Heart right ventricle (tissue), 16 donors: ENCODE results near the gene HAUS3. TPM values are rescaled to one million over a fixed set of nuclear protein-coding genes. Genes with fewer than 3 reads are reported as not detected.

Experiments used
- ATAC-seq, 8 donors: fragments of 200-7000 bp; cut with Tn5 transposase; one replicate each; pipeline ENCODE4 v1.9.1; 2020; ENCODE audit warnings: mild to moderate bottlenecking in 8 of 8, moderate library complexity in 8 of 8, moderate number of reproducible peaks in 1 of 8
- DNase-seq, 2 donors: peaks; one replicate each; pipeline ENCODE4 v3.0.0-alpha.2; 2020
- H3K27ac ChIP-seq, 10 donors: fragments of 200-600 bp; sonication (generic) in 2 of 10; one replicate each; pipeline versions ENCODE4 v1.5.0 to v1.8.0; 2020 to 2022; ENCODE audit warnings: mild to moderate bottlenecking in 3 of 10
- H3K27me3 ChIP-seq, 7 donors: fragments of 200-600 bp; one replicate each; pipeline ENCODE4 v1.8.0; 2021 to 2022; ENCODE audit warnings: mild to moderate bottlenecking in 2 of 7
- H3K36me3 ChIP-seq, 9 donors: fragments of 200-600 bp; sonication (generic) in 1 of 9; one replicate each; pipeline versions ENCODE4 v1.5.0 to v1.8.0; 2020 to 2022; ENCODE audit warnings: mild to moderate bottlenecking in 2 of 9
- H3K4me1 ChIP-seq, 9 donors: fragments of 200-600 bp; sonication (generic) in 1 of 9; one replicate each; pipeline versions ENCODE4 v1.5.0 to v1.8.0; 2020 to 2022; ENCODE audit warnings: mild to moderate bottlenecking in 4 of 9
- H3K4me3 ChIP-seq, 10 donors: fragments of 200-600 bp; sonication (generic) in 2 of 10; one replicate each; pipeline versions ENCODE4 v1.5.0 to v1.8.0; 2020 to 2022; ENCODE audit warnings: mild to moderate bottlenecking in 7 of 10, moderate library complexity in 2 of 10
- H3K9me3 ChIP-seq, 11 donors: fragments of 200-600 bp in 10 of 11; sonication (generic) in 2 of 11; one replicate each; pipeline versions ENCODE4 v1.5.0 to v1.8.0; 2013 to 2022; ENCODE audit warnings: mild to moderate bottlenecking in 2 of 11, control low read depth in 1 of 11, moderate library complexity in 1 of 11
- CTCF ChIP-seq, 9 donors: fragments of 200-600 bp; sonication (generic) in 2 of 9; IDR thresholded peaks; one replicate each; pipeline versions ENCODE4 v1.5.0 to v1.8.0; 2021 to 2022; ENCODE audit warnings: antibody characterized with exemption in 9 of 9, mild to moderate bottlenecking in 5 of 9, moderate library complexity in 1 of 9
- WGBS, 2 donors: extraction: QIAGEN DNeasy Blood & Tissue Kit; methylation state at CpG; one replicate each; pipeline ENCODE4 v1.1.7; 2013; ENCODE audit warnings: inconsistent platforms in 1 of 2; 5-methylcytosine and 5-hydroxymethylcytosine counted together
- intact Hi-C, 10 donors: fragments of 100-400 bp; cut with DNase I; formaldehyde crosslinking; loops; one replicate each; pipeline versions ENCODE4 v1.11.1 to v1.14.2; 2022
- polyA plus RNA-seq, 2 donors: library from polyadenylated mRNA; stranded (reverse); fragments of 200-250 nt; gene quantifications; one replicate each; pipeline ENCODE4 v1.2.3, GENCODE V29; 2013
- total RNA-seq, 10 donors: library from RNA; stranded (reverse); fragmentation: NEBNext Ultra II Directional in 3 of 10; extraction: Animal tissue kit (Norgen Biotek cat#: 25700) in 3 of 10; gene quantifications; one replicate each; pipeline versions ENCODE4 v1.2.1 to v1.2.4, GENCODE V29; 2021 to 2023
- donor health status: Arrhythmogenic right ventricular cardiomyopathy.
- donor health status: ischemic (EF 13 %, LVEDD 7.1; RV severe dilation, severe dysfunction).
- donor health status: healthy with polysubstance abuse.
- donor health status: DM: no; HTN: yes; CAD: no.
- donor health status: DM: no; HTN: no; CAD: no.
- donor health status: ischemic (EF 25% LVEDD 6.9; RV normal size, moderate dysfunction).
- donor health status: ischemic (EF 25% LVEDD 5.7; RV mildly dilated, moderate dysfunction).
- donor health status: healthy.
- donor health status: DM: yes; HTN: yes; CAD: no.
- donor health status: Ischemic cardiomyopathy.
- donor health status: ischemic (EF 35%, LVEDD 5.7; RV mildly dilated, moderate dysfunction).
- donor health status: nonischemic (EF 11% LVEDD 7.7; RV severe dilation, severe dysfunction).
- donor health status: DM: yes; HTN: yes; CAD: no.
- donor health status: PGD.
- donor health status: ischemic (EF 29% LVEDD 5.4; RV normal size, mild dysfunction).
- donor health status: nonischemic (EF 23%, LVEDD 6.1; RV moderate dilation, normal function).

HAUS3 gene
- total and polyA plus RNA-seq, 12 donors, result 3.5 to 10.5 (median 6.5) TPM

- H3K36me3 ChIP-seq, result no peaks in the 10 kb centered on the region
- H3K27me3 ChIP-seq, result no peaks in the 10 kb centered on the region
- peak; percentile 63 to 80 for DNase-seq
- 10% methylated on average over 8 of the region's 8 CpGs for WGBS, 2 donors
- H3K9me3 ChIP-seq, result no peaks in the 10 kb centered on the region
- TF ChIP-seq CTCF (IDR thresholded peaks at IDR 0.05), result no peak
- intact Hi-C loops, result loop anchor here in 4 of 10 donors (10.0 kb wide), 1 partner anchor 149 kb away; the partner anchor contains the start of genes CFAP99 (in 4 of the 4) and ZFYVE28 (in 4 of the 4)
- peak overlapping the region; percentile 10 to 88 (median 70) for H3K27ac ChIP-seq
- peak overlapping the region in 1 of 10 donors; percentile 4 for H3K4me3 ChIP-seq
- H3K4me1 ChIP-seq, result peaks cover 12 to 60% (median 33%) of the 10 kb centered on the region in 9 donors
- ATAC-seq, result peak in 4 of 8 donors; percentile 18 to 61 (median 38)
Observed at GRCh38 chr4:2266181-2266580, 24.3 kb upstream of the HAUS3 start.

- ATAC-seq (no peak), DNase-seq (no peak)
- H3K27ac ChIP-seq, result peak overlapping the region; percentile 10 to 88 (median 70)
- no peaks in the 10 kb centered on the region for H3K9me3 ChIP-seq
- intact Hi-C loops, result loop anchor here in 4 of 10 donors (10.0 kb wide), 1 partner anchor 149 kb away; the partner anchor contains the start of genes CFAP99 (in 4 of the 4) and ZFYVE28 (in 4 of the 4)
- peak overlapping the region in 1 of 10 donors; percentile 4 for H3K4me3 ChIP-seq
- no peaks in the 10 kb centered on the region for H3K36me3 ChIP-seq
- 75 to 77% methylated on average over 19 of the region's 19 CpGs for WGBS, 2 donors
- peaks cover 14 to 67% (median 37%) of the 10 kb centered on the region in 9 donors for H3K4me1 ChIP-seq
- no peak for TF ChIP-seq CTCF (IDR thresholded peaks at IDR 0.05)
- no peaks in the 10 kb centered on the region for H3K27me3 ChIP-seq
Observed at GRCh38 chr4:2265113-2266110, 23.5 kb upstream of the HAUS3 start.

GRCh38 chr4:2264481-2265041 is 22.6 kb upstream of the HAUS3 start:
- Histone ChIP-seq H3K4me3 (no peak overlapping the region), H3K36me3 (peaks cover 0 to 3% (median 0%) of the 10 kb centered on the region in 9 donors), H3K4me1 (peaks cover 23 to 71% (median 46%) of the 10 kb centered on the region in 9 donors), H3K27me3 (no peaks in the 10 kb centered on the region), H3K27ac (no peak overlapping the region), H3K9me3 (no peaks in the 10 kb centered on the region)
- no peak for ATAC-seq
- no peak for TF ChIP-seq CTCF (IDR thresholded peaks at IDR 0.05)
- 83 to 95% methylated on average over 4 to 6 of the region's 6 CpGs for WGBS, 2 donors
- DNase-seq, result no peak
- intact Hi-C loops, result loop anchor here in 6 of 10 donors (5.0 to 10.0 kb wide), 2 partner anchors 150 to 153 kb away; partner anchors contain the start of genes CFAP99 (in 6 of the 6) and ZFYVE28 (in 6 of the 6)

- DNase-seq (no peak), ATAC-seq (no peak)
- H3K27me3 ChIP-seq, result no peaks in the 10 kb centered on the region
- 90 to 92% methylated on average over 6 of the region's 6 CpGs for WGBS, 2 donors
- H3K4me3 ChIP-seq, result no peak overlapping the region
- peaks cover 28 to 71% (median 48%) of the 10 kb centered on the region in 9 donors for H3K4me1 ChIP-seq
- no peaks in the 10 kb centered on the region for H3K9me3 ChIP-seq
- H3K36me3 ChIP-seq, result peaks cover 0 to 3% (median 0%) of the 10 kb centered on the region in 9 donors
- no peak for TF ChIP-seq CTCF (IDR thresholded peaks at IDR 0.05)
- intact Hi-C loops, result loop anchor here in 6 of 10 donors (2.0 to 10.0 kb wide), 3 partner anchors 21 to 153 kb away; partner anchors contain the start of genes CFAP99 (in 6 of the 6), ZFYVE28 (in 6 of the 6), HAUS3 (in 1 of the 6) and POLN (in 1 of the 6)
- no peak overlapping the region for H3K27ac ChIP-seq
Observed at GRCh38 chr4:2263926-2264321, 22.0 kb upstream of the HAUS3 start.
